ENCODE measurements around the gene CAMK2D. TPM values are rescaled to one million over a fixed set of nuclear protein-coding genes. Genes with fewer than 3 reads are reported as not detected.

Gene CAMK2D
- total RNA-seq, 1 experiment from 2014 or later = 9.0 TPM

DNA sequence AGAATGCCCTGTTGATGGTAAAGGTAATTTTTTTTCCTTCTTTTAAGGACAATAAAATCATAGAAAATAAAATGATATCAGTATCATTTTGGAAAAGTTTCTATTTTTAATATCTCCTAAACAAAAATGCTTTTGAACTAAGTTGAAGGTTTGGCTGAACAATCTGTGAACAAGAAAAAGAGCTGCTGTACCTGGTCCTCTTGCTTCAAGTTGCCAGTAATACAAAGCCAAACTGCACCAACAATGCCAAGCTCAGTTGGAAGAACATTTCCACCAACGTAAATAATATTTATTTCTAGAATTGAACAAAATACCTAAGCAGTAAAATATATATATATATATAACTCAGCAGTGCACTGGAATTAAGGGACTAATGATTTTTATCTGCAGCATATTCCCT lies 132.8 kb downstream of the CAMK2D start:
- Histone ChIP-seq H3K27me3 (ENCODE audit: insufficient read depth, low read length) (no peaks in the 10 kb centered on the region), H3K9me3 (ENCODE audit: control insufficient read depth, low read depth, low read length) (no peaks in the 10 kb centered on the region), H2BK20ac (ENCODE audit: low read depth, low read length, poor library complexity, severe bottlenecking) (no peak overlapping the region), H2AFZ (ENCODE audit: low read length) (no peak overlapping the region), H3T11ph (ENCODE audit: low read length) (no peak overlapping the region), H4K91ac (ENCODE audit: insufficient read length, low read depth, low read length) (no peak overlapping the region), H3K14ac (ENCODE audit: insufficient read depth, low read length) (no peak overlapping the region), H3K4me2 (ENCODE audit: insufficient read depth, insufficient read length, low read length) (no peak overlapping the region), H3K4me1 (ENCODE audit: insufficient read depth, low read length) (no peaks in the 10 kb centered on the region), H3K79me2 (ENCODE audit: insufficient read depth, low read length) (no peaks in the 10 kb centered on the region), H2BK15ac (ENCODE audit: low read depth, low read length) (no peak overlapping the region), H2BK12ac (ENCODE audit: insufficient read length, low read depth, low read length) (no peak overlapping the region), H3K23ac (ENCODE audit: insufficient read length, low read depth, low read length) (no peak overlapping the region), H3K79me1 (ENCODE audit: insufficient read depth, low read depth, low read length, poor library complexity, severe bottlenecking) (no peaks in the 10 kb centered on the region), H4K5ac (ENCODE audit: insufficient read length, low read depth, low read length) (no peak overlapping the region), H4K20me1 (ENCODE audit: control insufficient read depth, insufficient read depth, insufficient read length) (no peaks in the 10 kb centered on the region), H2BK5ac (ENCODE audit: insufficient read length, low read length) (no peak overlapping the region), H3K56ac (ENCODE audit: insufficient read length, low read depth, low read length) (no peak overlapping the region), H3K4ac (ENCODE audit: low read depth, low read length) (no peak overlapping the region), H4K8ac (replicated peaks; ENCODE audit: insufficient read length, low read depth, low read length) (no peak overlapping the region), H3K9ac (ENCODE audit: extremely low read depth, insufficient read length, low read length) (no peak overlapping the region), H3K23me2 (ENCODE audit: insufficient read length, low read depth, low read length, poor library complexity, severe bottlenecking) (no peaks in the 10 kb centered on the region), H3K27ac (ENCODE audit: insufficient read length, low read depth, low read length) (no peak overlapping the region), H2BK120ac (ENCODE audit: low read depth, low read length, poor library complexity, severe bottlenecking) (no peak overlapping the region), H2AK5ac (ENCODE audit: insufficient read length, low read length) (no peak overlapping the region), H3K18ac (ENCODE audit: insufficient read length, low read depth, low read length) (no peak overlapping the region)
- no peak overlapping the region for H3K27ac Mint-ChIP-seq
- no peaks in the 10 kb centered on the region for H3K27me3 Mint-ChIP-seq (ENCODE audit: low read depth)
- no peak for DNase-seq
- no peaks in the 10 kb centered on the region for H3K36me3 Mint-ChIP-seq (ENCODE audit: insufficient read depth in 1 of 3, low read depth in 3 of 3)
- no peak overlapping the region for H3K4me3 Mint-ChIP-seq
- peaks cover 0 to 4% of the 10 kb centered on the region in 2 experiments; a peak in 1 of 4 replicates for H3K4me1 Mint-ChIP-seq
- no CpG with 5 or more reads among the region's 1 CpG for WGBS (ENCODE audit: extremely low coverage, insufficient read length, low lambda C conversion rate)
- H3K9me3 Mint-ChIP-seq = no peaks in the 10 kb centered on the region
- TF ChIP-seq, protein P1, sequence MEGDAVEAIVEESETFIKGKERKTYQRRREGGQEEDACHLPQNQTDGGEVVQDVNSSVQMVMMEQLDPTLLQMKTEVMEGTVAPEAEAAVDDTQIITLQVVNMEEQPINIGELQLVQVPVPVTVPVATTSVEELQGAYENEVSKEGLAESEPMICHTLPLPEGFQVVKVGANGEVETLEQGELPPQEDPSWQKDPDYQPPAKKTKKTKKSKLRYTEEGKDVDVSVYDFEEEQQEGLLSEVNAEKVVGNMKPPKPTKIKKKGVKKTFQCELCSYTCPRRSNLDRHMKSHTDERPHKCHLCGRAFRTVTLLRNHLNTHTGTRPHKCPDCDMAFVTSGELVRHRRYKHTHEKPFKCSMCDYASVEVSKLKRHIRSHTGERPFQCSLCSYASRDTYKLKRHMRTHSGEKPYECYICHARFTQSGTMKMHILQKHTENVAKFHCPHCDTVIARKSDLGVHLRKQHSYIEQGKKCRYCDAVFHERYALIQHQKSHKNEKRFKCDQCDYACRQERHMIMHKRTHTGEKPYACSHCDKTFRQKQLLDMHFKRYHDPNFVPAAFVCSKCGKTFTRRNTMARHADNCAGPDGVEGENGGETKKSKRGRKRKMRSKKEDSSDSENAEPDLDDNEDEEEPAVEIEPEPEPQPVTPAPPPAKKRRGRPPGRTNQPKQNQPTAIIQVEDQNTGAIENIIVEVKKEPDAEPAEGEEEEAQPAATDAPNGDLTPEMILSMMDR (conservative IDR thresholded peaks at IDR 0.05) = no peak
